Motor neuron (in vitro differentiated cells): Measurements from ENCODE around the gene NEK5. TPM values are rescaled to one million over a fixed set of nuclear protein-coding genes. Genes with fewer than 3 reads are reported as not detected.
A peak's percentile ranks its signal among the peaks of the same experiment; 100 is the strongest.
"Not testable (repeated sequence)": the region's sequence is repeated elsewhere in the genome, so short reads cannot be mapped to it uniquely, and the experiment has no call there.

Experiments used
- ATAC-seq, 8 experiments: fragments of 200-7000 bp; cut with Tn5 transposase; replicated peaks in 6 of 8; 2 replicates each; pipeline ENCODE4 v1.8.0; 2021; ENCODE audit warnings: mild to moderate bottlenecking in 8 of 8, moderate library complexity in 8 of 8
- H3K27ac ChIP-seq, 2 donors: fragments of 250-450 bp; sonication (Bioruptor Pico); 2 replicates each; pipeline ENCODE4 v1.9.0; 2021; ENCODE audit warnings: antibody characterized with exemption in 2 of 2, mild to moderate bottlenecking in 2 of 2, moderate library complexity in 1 of 2
- H3K4me1 ChIP-seq, 2 donors: fragments of 250-450 bp; sonication (Bioruptor Pico); replicated peaks in 1 of 2; 2 replicates each; pipeline ENCODE4 v1.6.1; 2021; ENCODE audit warnings: antibody characterized with exemption in 2 of 2, mild to moderate bottlenecking in 2 of 2, moderate library complexity in 1 of 2
- H3K4me3 ChIP-seq, 5 donors: fragments of 250-450 bp; sonication (Bioruptor Pico); 2 replicates each; pipeline ENCODE4 v1.9.0; 2021; ENCODE audit warnings: antibody characterized with exemption in 5 of 5, mild to moderate bottlenecking in 5 of 5, moderate library complexity in 4 of 5
- WGBS, 10 experiments: fragments of 450-650 bp; shearing (Covaris generic); methylation state at CpG; one replicate each; pipeline ENCODE4 v1.0.0; 2022; 5-methylcytosine and 5-hydroxymethylcytosine counted together
- in situ Hi-C, 9 experiments: fragments of 400-800 bp; cut with MboI; loops; one replicate each; pipeline ENCODE4 v1.15.0; 2021; ENCODE audit warnings: low sequenced_read_pairs in 9 of 9, low pct_unique_long_range_greater_than_20kb in 2 of 9; ENCODE audit not compliant: unreplicated experiment in 9 of 9
- total RNA-seq, 8 experiments: library from RNA; unstranded; fragments of 300-600 nt; gene quantifications; 2 replicates each; pipeline versions ENCODE4 v1.2.3 to v1.2.4, GENCODE V29; 2022

The NEK5 gene
- total RNA-seq, 8 experiments from 2014 or later = 0.99 to 8.2 (median 1.4) TPM

- ATAC-seq = no peak
- H3K4me3 ChIP-seq = no peak overlapping the region
- WGBS, 10 experiments = 19 to 100% (median 80%) methylated on average over 2 of the region's 2 CpGs; no CpG with 5 or more reads in 1 of the 10 experiments
- H3K27ac ChIP-seq = no peak overlapping the region
- in situ Hi-C loops = no loop called here
- H3K4me1 ChIP-seq = no peaks in the 10 kb centered on the region
These were observed 80.4 kb downstream of the NEK5 start for GRCh38 chr13:52048516-52048915.

- in situ Hi-C loops = no loop called here
- no peaks in the 10 kb centered on the region for H3K4me1 ChIP-seq
- H3K4me3 ChIP-seq = no peak overlapping the region
- H3K27ac ChIP-seq = no peak overlapping the region
- ATAC-seq = no peak
- 38 to 100% (median 84%) methylated on average over 1 to 3 of the region's 3 CpGs; no CpG with 5 or more reads in 3 of the 10 experiments for WGBS, 10 experiments
These were observed 81.4 kb downstream of the NEK5 start for GRCh38 chr13:52047463-52047862.

GRCh38 chr13:52043675-52044074, 85.2 kb downstream of the NEK5 start:
- Histone ChIP-seq H3K4me3 (no peak overlapping the region), H3K27ac (no peak overlapping the region), H3K4me1 (no peaks in the 10 kb centered on the region)
- in situ Hi-C loops = no loop called here
- WGBS, 10 experiments = 79 to 100% (median 100%) methylated on average over 1 to 3 of the region's 3 CpGs; no CpG with 5 or more reads in 5 of the 10 experiments
- ATAC-seq = no peak

- H3K4me3 ChIP-seq = no peak overlapping the region
- in situ Hi-C loops = no loop called here
- H3K27ac ChIP-seq = no peak overlapping the region
- H3K4me1 ChIP-seq = no peaks in the 10 kb centered on the region
- no peak for ATAC-seq
- 67 to 100% (median 82%) methylated on average over 1 of the region's 1 CpG; no CpG with 5 or more reads in 2 of the 10 experiments for WGBS, 10 experiments
These were observed 92.8 kb downstream of the NEK5 start for GRCh38 chr13:52036037-52036436.

- no peak overlapping the region for H3K4me3 ChIP-seq
- no peaks in the 10 kb centered on the region for H3K4me1 ChIP-seq
- no peak overlapping the region for H3K27ac ChIP-seq
- WGBS, 10 experiments = 73 to 100% (median 98%) methylated on average over 1 to 5 of the region's 5 CpGs
- ATAC-seq = no peak
- in situ Hi-C loops = no loop called here
These were observed 94.2 kb downstream of the NEK5 start for GRCh38 chr13:52034616-52035226.

- H3K27ac ChIP-seq = no peak overlapping the region
- no peak overlapping the region for H3K4me3 ChIP-seq
- 78 to 100% (median 97%) methylated on average over 1 to 2 of the region's 2 CpGs; no CpG with 5 or more reads in 2 of the 10 experiments for WGBS, 10 experiments
- H3K4me1 ChIP-seq = no peaks in the 10 kb centered on the region
- ATAC-seq = no peak
- in situ Hi-C loops = no loop called here
These were observed 95.8 kb downstream of the NEK5 start for GRCh38 chr13:52033039-52033438.

- H3K27ac ChIP-seq, in situ Hi-C loops, H3K4me3 ChIP-seq, H3K4me1 ChIP-seq, ATAC-seq: not testable (repeated sequence)
- 90 to 100% (median 95%) methylated on average over 1 to 3 of the region's 6 CpGs; no CpG with 5 or more reads in 5 of the 10 experiments for WGBS, 10 experiments
These were observed 98.5 kb downstream of the NEK5 start for GRCh38 chr13:52030401-52030800.

GRCh38 chr13:52029569-52029968, 99.3 kb downstream of the NEK5 start:
- in situ Hi-C loops = no loop called here
- ATAC-seq = no peak

GRCh38 chr13:52027832-52028231, 101.0 kb downstream of the NEK5 start:
- ATAC-seq = no peak
- WGBS, 10 experiments = 57 to 100% (median 100%) methylated on average over 1 of the region's 1 CpG; no CpG with 5 or more reads in 2 of the 10 experiments
- Histone ChIP-seq H3K27ac (no peak overlapping the region), H3K4me1 (no peaks in the 10 kb centered on the region), H3K4me3 (no peak overlapping the region)
- in situ Hi-C loops = no loop called here

More at GRCh38 chr13:52029569-52029968, 99.3 kb downstream of the NEK5 start:
- H3K4me3 ChIP-seq = no peak overlapping the region
- no peaks in the 10 kb centered on the region for H3K4me1 ChIP-seq
- 83 to 100% (median 92%) methylated on average over 1 to 4 of the region's 4 CpGs; no CpG with 5 or more reads in 1 of the 10 experiments for WGBS, 10 experiments
- H3K27ac ChIP-seq = no peak overlapping the region

GRCh38 chr13:52026246-52026626, 102.6 kb downstream of the NEK5 start:
- peak in 2 of 8 experiments; percentile 24 to 32 for ATAC-seq
- H3K4me3 ChIP-seq = no peak overlapping the region
- H3K4me1 ChIP-seq = no peaks in the 10 kb centered on the region
- no peak overlapping the region for H3K27ac ChIP-seq
- 80 to 100% (median 99%) methylated on average over 1 to 3 of the region's 3 CpGs; no CpG with 5 or more reads in 4 of the 10 experiments for WGBS, 10 experiments
- in situ Hi-C loops = no loop called here

- Histone ChIP-seq H3K27ac (no peak overlapping the region), H3K4me3 (no peak overlapping the region), H3K4me1 (no peaks in the 10 kb centered on the region)
- WGBS, 10 experiments = 80 to 100% (median 97%) methylated on average over 1 to 6 of the region's 8 CpGs; no CpG with 5 or more reads in 1 of the 10 experiments
- in situ Hi-C loops = no loop called here
- no peak for ATAC-seq
These were observed 103.2 kb downstream of the NEK5 start for GRCh38 chr13:52025475-52026245.

- H3K4me1 ChIP-seq = no peaks in the 10 kb centered on the region
- H3K27ac ChIP-seq = no peak within 1 kb of the TSS
- 60 to 100% (median 100%) methylated on average over 1 to 3 of the region's 3 CpGs; no CpG with 5 or more reads in 1 of the 10 experiments for WGBS, 10 experiments
- in situ Hi-C loops = no loop called here
- no peak for ATAC-seq
- H3K4me3 ChIP-seq = no peak within 1 kb of the TSS
These were observed 104.4 kb downstream of the NEK5 start, which contains the start of gene UTP14C for GRCh38 chr13:52024481-52024880. Gene UTP14C, plus strand, starts transcription at chr13:52024691. Its CDS starts 4,114 bp downstream, at chr13:52028805.

GRCh38 chr13:52022356-52022755, 106.5 kb downstream of the NEK5 start:
- no peak overlapping the region for H3K4me3 ChIP-seq
- no peak for ATAC-seq
- H3K4me1 ChIP-seq = no peaks in the 10 kb centered on the region
- 83 to 100% (median 100%) methylated on average over 1 to 2 of the region's 2 CpGs; no CpG with 5 or more reads in 3 of the 10 experiments for WGBS, 10 experiments
- no peak overlapping the region for H3K27ac ChIP-seq
- in situ Hi-C loops = no loop called here
